Measurements from ENCODE around the gene NEK9.
A peak's percentile ranks its signal among the peaks of the same experiment; 100 is the strongest.
"Not testable (repeated sequence)": the region's sequence is repeated elsewhere in the genome, so short reads cannot be mapped to it uniquely, and the experiment has no call there.

NEK9 gene

GRCh38 chr14:75126679-75127473 lies at the start of gene NEK9:
NEK9 (minus strand) TSS chr14:75127048; CDS start chr14:75126921, 127 bp downstream.
- DNase-seq = peak; percentile 68

GRCh38 chr14:75176142-75176820 lies 49.4 kb upstream of the NEK9 start, which contains the start of gene TMED10:
TMED10 (minus strand) TSS chr14:75176612; CDS start chr14:75176579, 33 bp downstream.
- peak; percentile 96 for DNase-seq

- DNase-seq = no peak
These were observed 48.9 kb upstream of the NEK9 start for GRCh38 chr14:75175677-75176141.

GRCh38 chr14:75174066-75174465 lies 47.2 kb upstream of the NEK9 start:
- DNase-seq = no peak

GRCh38 chr14:75170772-75171171 lies 43.9 kb upstream of the NEK9 start:
- DNase-seq = peak; percentile 9

GRCh38 chr14:75168586-75169335 lies 41.9 kb upstream of the NEK9 start:
- DNase-seq = no peak

- DNase-seq = no peak
These were observed 40.5 kb upstream of the NEK9 start for GRCh38 chr14:75167325-75167724.

GRCh38 chr14:75165586-75166391 lies 38.9 kb upstream of the NEK9 start:
- DNase-seq = no peak

- no peak for DNase-seq
These were observed 38.0 kb upstream of the NEK9 start for GRCh38 chr14:75164809-75165208.

- DNase-seq = no peak
These were observed 36.8 kb upstream of the NEK9 start for GRCh38 chr14:75163677-75164076.

GRCh38 chr14:75162631-75163030 lies 35.8 kb upstream of the NEK9 start:
- no peak for DNase-seq

GRCh38 chr14:75158843-75159614 lies 32.2 kb upstream of the NEK9 start:
- DNase-seq = no peak

GRCh38 chr14:75156901-75157300 lies 30.1 kb upstream of the NEK9 start:
- no peak for DNase-seq

GRCh38 chr14:75156111-75156510 lies 29.3 kb upstream of the NEK9 start:
- DNase-seq = no peak

GRCh38 chr14:75155169-75155568 lies 28.3 kb upstream of the NEK9 start:
- no peak for DNase-seq

GRCh38 chr14:75153295-75153694 lies 26.4 kb upstream of the NEK9 start:
- no peak for DNase-seq

- DNase-seq = no peak
These were observed 25.0 kb upstream of the NEK9 start for GRCh38 chr14:75151851-75152250.

- not testable (repeated sequence) for DNase-seq
These were observed 23.8 kb upstream of the NEK9 start for GRCh38 chr14:75150637-75151036.

- DNase-seq = no peak
These were observed 23.3 kb upstream of the NEK9 start for GRCh38 chr14:75150150-75150549.

GRCh38 chr14:75147423-75148071 lies 20.7 kb upstream of the NEK9 start:
- DNase-seq = no peak

- no peak for DNase-seq
These were observed 18.1 kb upstream of the NEK9 start for GRCh38 chr14:75144944-75145343.

All from NCI-H524 treated with DMSO at 0.1 percent for 48 hours (cell line).